Measurements from ENCODE around the gene ATF6. TPM values are rescaled to one million over a fixed set of nuclear protein-coding genes. Genes with fewer than 3 reads are reported as not detected.

Gene ATF6
- total RNA-seq, 2 donors from 2014 or later, result 14.4 to 19.8 TPM

DNA sequence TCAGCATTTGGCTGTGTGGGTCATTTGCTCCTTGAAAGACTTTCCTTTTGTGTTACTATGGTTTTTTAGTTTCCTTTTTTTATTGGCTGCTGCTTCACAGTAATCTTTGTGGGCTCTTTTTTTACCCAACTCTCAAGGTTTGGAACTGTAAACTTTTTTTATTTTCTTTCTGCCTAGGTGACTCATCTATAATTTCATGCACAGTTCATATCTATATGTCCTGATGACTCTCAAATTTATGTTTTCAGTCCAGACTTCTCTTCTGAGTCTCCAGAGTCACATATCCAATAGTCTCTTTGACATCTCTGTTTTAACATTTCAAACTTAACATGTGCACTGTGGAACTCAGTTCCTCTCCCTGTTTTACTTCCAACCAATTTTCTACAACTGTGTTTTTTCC lies 83.4 kb downstream of the ATF6 start:
- TF ChIP-seq, protein P1, sequence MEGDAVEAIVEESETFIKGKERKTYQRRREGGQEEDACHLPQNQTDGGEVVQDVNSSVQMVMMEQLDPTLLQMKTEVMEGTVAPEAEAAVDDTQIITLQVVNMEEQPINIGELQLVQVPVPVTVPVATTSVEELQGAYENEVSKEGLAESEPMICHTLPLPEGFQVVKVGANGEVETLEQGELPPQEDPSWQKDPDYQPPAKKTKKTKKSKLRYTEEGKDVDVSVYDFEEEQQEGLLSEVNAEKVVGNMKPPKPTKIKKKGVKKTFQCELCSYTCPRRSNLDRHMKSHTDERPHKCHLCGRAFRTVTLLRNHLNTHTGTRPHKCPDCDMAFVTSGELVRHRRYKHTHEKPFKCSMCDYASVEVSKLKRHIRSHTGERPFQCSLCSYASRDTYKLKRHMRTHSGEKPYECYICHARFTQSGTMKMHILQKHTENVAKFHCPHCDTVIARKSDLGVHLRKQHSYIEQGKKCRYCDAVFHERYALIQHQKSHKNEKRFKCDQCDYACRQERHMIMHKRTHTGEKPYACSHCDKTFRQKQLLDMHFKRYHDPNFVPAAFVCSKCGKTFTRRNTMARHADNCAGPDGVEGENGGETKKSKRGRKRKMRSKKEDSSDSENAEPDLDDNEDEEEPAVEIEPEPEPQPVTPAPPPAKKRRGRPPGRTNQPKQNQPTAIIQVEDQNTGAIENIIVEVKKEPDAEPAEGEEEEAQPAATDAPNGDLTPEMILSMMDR (conservative IDR thresholded peaks at IDR 0.05), result no peak
- H3K27ac ChIP-seq (ENCODE audit: low read depth, low read length), result no peak overlapping the region
- H3K27me3 ChIP-seq (ENCODE audit: control insufficient read depth, insufficient read depth, low read length, poor library complexity, severe bottlenecking), result no peaks in the 10 kb centered on the region
- no peaks in the 10 kb centered on the region for H3K9me3 Mint-ChIP-seq
- peaks cover 7% of the 10 kb centered on the region for H3K36me3 Mint-ChIP-seq (ENCODE audit: low read depth)
- no peaks in the 10 kb centered on the region for H3K9me3 ChIP-seq (ENCODE audit: control insufficient read depth, low read length)
- peaks cover 4% of the 10 kb centered on the region for H3K4me1 ChIP-seq (ENCODE audit: control insufficient read depth, insufficient read depth, low read length)
- no peak overlapping the region for H3K9ac ChIP-seq (ENCODE audit: extremely low read depth, low read length, poor library complexity, severe bottlenecking)
- peaks cover 8% of the 10 kb centered on the region for H3K36me3 ChIP-seq (ENCODE audit: control insufficient read depth, insufficient read depth, low read length)
- DNase-seq, result no peak
- H3K4me3 Mint-ChIP-seq, result no peak overlapping the region
- no peak overlapping the region for H3K4me3 ChIP-seq (ENCODE audit: low read length)
- H3K27ac Mint-ChIP-seq, result no peak overlapping the region
- H3K4me1 Mint-ChIP-seq, result peaks cover 9% of the 10 kb centered on the region
- no peaks in the 10 kb centered on the region for H3K27me3 Mint-ChIP-seq (ENCODE audit: insufficient read depth)

DNA sequence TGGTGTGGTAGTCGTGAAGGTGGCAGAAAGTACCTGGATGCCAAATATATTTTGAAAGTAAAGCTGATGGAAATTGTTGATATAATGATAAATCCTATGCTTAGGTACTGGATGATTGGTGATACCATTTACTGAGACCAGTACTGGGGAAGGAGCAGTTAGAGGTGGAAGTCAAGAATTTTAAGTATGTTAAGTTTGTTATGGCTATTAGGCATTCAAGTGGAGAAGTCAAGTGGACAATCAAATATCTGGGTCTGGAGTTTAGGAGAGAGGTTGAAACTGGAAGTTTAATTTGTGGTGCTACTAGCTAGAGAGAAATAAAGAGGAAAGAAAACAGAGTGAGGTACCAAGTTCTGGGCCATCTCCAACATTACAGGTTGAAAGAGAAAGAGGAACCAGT lies 89.1 kb downstream of the ATF6 start:
- WGBS, 2 experiments (ENCODE audit: insufficient coverage in 1 of 2, insufficient read length in 1 of 2), result 88 to 100% methylated on average over 1 of the region's 1 CpG
- peaks cover 4% of the 10 kb centered on the region for H3K4me1 ChIP-seq (ENCODE audit: control insufficient read depth, insufficient read depth, low read length)
- no peak overlapping the region for H3K4me3 Mint-ChIP-seq
- H3K27me3 Mint-ChIP-seq (ENCODE audit: insufficient read depth), result no peaks in the 10 kb centered on the region
- H3K9me3 ChIP-seq (ENCODE audit: control insufficient read depth, low read length), result no peaks in the 10 kb centered on the region
- H3K4me3 ChIP-seq (ENCODE audit: low read length), result no peak overlapping the region
- H3K4me1 Mint-ChIP-seq, result peaks cover 9% of the 10 kb centered on the region
- no peak overlapping the region for H3K27ac Mint-ChIP-seq
- no peaks in the 10 kb centered on the region for H3K27me3 ChIP-seq (ENCODE audit: control insufficient read depth, insufficient read depth, low read length, poor library complexity, severe bottlenecking)
- peaks cover 4% of the 10 kb centered on the region for H3K36me3 ChIP-seq (ENCODE audit: control insufficient read depth, insufficient read depth, low read length)
- DNase-seq, result no peak
- no peaks in the 10 kb centered on the region for H3K9me3 Mint-ChIP-seq
- no peak overlapping the region for H3K9ac ChIP-seq (ENCODE audit: extremely low read depth, low read length, poor library complexity, severe bottlenecking)
- no peak overlapping the region for H3K27ac ChIP-seq (ENCODE audit: low read depth, low read length)
- H3K36me3 Mint-ChIP-seq (ENCODE audit: low read depth), result peaks cover 7% of the 10 kb centered on the region
- TF ChIP-seq, protein P1 (conservative IDR thresholded peaks at IDR 0.05), result no peak

GRCh38 chr1:161858271-161858670 lies 92.2 kb downstream of the ATF6 start:
- H3K36me3 Mint-ChIP-seq (ENCODE audit: low read depth), result peaks cover 7% of the 10 kb centered on the region
- 100% methylated on average over 1 of the region's 1 CpG for WGBS, 2 experiments (ENCODE audit: insufficient coverage in 1 of 2, insufficient read length in 1 of 2)

More at GRCh38 chr1:161858271-161858670, 92.2 kb downstream of the ATF6 start:
- Mint-ChIP-seq H3K9me3 (no peaks in the 10 kb centered on the region), H3K27me3 (ENCODE audit: insufficient read depth) (no peaks in the 10 kb centered on the region), H3K4me1 (peaks cover 6% of the 10 kb centered on the region), H3K4me3 (no peak overlapping the region), H3K27ac (no peak overlapping the region)
- no peak overlapping the region for H3K27ac ChIP-seq (ENCODE audit: low read depth, low read length)
- TF ChIP-seq, protein P1 (conservative IDR thresholded peaks at IDR 0.05), result no peak
- H3K36me3 ChIP-seq (ENCODE audit: control insufficient read depth, insufficient read depth, low read length), result peaks cover 2% of the 10 kb centered on the region
- peaks cover 4% of the 10 kb centered on the region for H3K4me1 ChIP-seq (ENCODE audit: control insufficient read depth, insufficient read depth, low read length)
- no peak overlapping the region for H3K9ac ChIP-seq (ENCODE audit: extremely low read depth, low read length, poor library complexity, severe bottlenecking)
- H3K4me3 ChIP-seq (ENCODE audit: low read length), result no peak overlapping the region
- no peaks in the 10 kb centered on the region for H3K27me3 ChIP-seq (ENCODE audit: control insufficient read depth, insufficient read depth, low read length, poor library complexity, severe bottlenecking)
- DNase-seq, result no peak
- no peaks in the 10 kb centered on the region for H3K9me3 ChIP-seq (ENCODE audit: control insufficient read depth, low read length)
